GM21526 (cell line): ENCODE results near the gene SLC1A3.

Experiments
- ATAC-seq: cut with Tn5 transposase; IDR thresholded peaks from one replicate; pipeline ENCODE4 v1.9.1; 2021; ENCODE audit warnings: moderate library complexity; ENCODE audit not compliant: unreplicated experiment, low FRiP score

Gene SLC1A3

DNA sequence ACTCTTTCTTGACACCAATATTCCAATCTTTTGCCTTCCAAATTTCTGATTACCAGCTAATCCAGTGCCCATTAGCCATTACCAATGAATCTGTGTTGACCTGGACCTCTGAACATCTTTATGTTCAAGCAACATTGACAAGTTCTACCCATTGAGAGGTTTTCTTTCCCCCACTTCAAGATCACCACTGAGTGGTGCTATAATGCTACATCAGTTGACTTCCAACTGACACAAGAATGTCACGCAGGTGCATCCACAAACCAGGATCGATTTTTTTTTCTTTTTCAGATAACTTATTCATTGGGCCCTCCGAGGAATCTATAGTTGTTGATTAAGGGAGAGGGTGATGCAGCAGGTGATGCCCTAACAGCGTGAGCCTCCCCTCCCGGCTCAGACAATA is 102.6 kb downstream of the SLC1A3 start:
- no peak for ATAC-seq

GRCh38 chr5:36710039-36710438 is 103.6 kb downstream of the SLC1A3 start:
- no peak for ATAC-seq

DNA sequence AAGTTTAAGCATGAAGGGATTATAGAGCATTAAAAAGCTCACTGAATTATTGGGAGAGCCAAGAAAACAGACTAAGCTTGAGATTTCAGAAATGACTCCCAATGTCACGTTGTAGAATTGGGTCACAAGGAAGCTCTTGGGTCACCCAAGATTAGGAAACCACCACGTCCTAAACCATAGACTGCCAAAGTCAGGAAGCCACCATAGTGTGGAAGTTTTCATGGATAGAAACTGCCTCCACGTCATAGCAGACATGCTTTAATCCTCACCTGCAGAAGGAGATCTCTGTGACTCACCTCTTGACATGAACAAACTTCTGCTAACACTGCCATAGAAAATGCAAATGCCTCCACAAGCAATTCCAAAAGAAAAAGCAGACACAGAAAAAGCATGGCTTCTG is 106.3 kb downstream of the SLC1A3 start:
- no peak for ATAC-seq

DNA sequence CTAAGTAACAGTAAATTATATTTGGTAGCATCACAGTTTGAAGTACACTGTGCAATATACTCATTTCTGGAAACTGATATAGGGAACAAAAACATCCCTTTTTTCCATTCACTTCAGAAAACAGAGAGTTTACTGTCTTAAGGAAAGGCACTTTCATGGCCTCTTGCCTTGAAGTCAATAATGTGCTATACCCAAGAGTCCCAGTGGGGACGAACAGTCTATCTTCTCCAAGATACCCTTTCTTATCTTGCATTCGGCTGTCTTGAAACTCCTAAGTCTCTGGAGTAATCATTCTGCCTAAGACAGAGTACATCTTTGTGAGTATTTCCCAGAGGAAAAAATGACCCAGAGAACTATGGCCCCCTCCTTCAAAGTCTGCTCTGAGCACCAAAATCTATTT is 107.1 kb downstream of the SLC1A3 start:
- ATAC-seq: no peak

DNA sequence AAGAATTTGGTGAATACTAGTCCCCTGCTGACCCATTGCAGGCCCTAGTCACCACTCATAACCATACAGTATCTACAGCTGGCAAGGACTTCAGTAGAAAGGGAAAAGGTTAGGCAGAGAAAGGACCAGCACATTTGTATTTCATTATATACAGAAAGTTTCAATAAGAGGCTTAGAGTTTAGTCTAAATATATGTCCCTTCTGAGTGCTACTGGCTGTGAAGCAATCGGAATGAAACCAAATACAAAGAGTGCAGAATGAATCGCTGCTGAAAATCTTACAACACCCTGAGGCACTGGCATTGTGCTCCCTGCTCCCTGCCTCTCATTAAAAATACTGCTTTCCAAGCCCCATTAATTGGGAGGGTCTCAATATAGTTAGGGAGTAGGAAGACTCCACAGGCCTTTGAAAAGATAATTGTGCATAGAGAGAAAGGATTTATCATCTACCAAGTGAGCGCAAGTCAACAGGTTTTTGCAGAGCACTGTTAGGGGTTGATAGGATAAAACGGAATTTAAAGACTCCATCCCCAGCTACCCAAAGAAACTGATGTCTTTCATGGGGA is 110.8 kb downstream of the SLC1A3 start:
- no peak for ATAC-seq

GRCh38 chr5:36719282-36719681 is 112.9 kb downstream of the SLC1A3 start:
- no peak for ATAC-seq

GRCh38 chr5:36720688-36721087 is 114.3 kb downstream of the SLC1A3 start:
- ATAC-seq: no peak

DNA sequence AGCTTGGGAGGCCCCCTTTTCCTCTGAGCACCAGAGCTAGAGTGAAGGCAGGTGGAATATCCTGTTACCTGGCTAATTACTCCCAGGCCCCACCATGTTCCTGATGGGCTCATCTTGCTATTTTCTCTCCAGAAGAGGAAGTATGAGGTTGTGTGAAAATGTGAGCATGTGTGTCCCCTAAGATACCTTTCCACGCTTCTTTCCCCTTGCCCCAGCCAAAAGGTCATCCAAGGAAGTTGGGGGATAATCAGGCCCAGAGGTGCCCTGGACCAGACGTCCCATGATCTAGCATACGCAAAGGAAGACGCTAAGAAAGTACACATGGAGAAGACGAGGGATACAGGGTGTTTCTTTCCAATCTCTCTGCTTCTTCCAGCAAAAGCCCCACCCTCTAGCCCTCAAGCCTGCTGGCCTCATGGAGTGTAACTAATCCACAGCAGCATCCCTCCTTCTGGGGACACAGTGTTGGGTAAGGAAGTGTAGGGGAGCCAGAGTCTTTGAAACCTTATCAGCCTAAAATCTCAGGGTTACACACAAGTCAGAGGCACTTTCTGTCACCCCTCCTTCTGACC is 115.3 kb downstream of the SLC1A3 start:
- no peak for ATAC-seq

- ATAC-seq: no peak
These were observed 116.5 kb downstream of the SLC1A3 start for GRCh38 chr5:36722900-36723299.

DNA sequence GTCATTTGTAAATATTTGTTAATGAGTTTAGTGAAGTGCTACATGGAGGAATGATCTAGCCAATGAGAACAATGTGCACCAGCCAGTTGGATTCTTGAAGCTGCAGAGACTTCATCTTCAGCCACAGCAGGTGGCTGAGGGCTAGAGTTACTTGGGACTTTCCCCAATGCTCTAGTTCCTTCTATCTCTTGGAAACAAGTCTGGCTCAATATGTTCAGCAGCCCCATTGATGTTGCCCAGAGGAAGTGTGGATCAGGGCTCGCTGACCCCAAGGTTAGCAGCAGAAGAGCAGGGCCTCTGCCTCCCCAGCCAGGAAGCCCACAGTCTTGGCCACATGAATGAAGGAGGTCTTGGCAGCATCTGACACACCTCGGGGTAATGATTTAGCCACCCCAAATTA is 117.5 kb downstream of the SLC1A3 start:
- peak; percentile 38 for ATAC-seq

GRCh38 chr5:36724467-36725332 is 118.3 kb downstream of the SLC1A3 start:
- ATAC-seq: peak; percentile 80

- ATAC-seq: no peak
These were observed 119.9 kb downstream of the SLC1A3 start for GRCh38 chr5:36726317-36726716.

DNA sequence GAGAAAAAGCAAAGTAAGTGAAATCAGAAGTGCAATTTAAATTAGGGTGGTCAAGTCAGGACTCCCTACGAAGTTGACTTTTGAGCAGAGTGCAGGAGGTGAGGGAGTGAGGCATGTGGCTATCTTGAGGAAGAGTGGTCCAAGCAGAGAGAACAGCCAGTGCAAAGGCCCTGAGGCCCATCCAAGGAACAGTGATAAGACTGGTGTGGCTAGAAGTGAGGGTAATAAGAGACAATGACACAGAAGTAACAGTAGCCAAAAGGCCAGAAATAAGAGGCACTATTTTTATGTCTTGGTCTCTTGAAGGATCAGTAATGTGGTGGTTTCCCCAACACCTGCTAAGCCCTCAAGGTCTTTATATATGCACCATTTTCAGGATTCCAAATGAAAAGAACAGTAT is 120.4 kb downstream of the SLC1A3 start:
- no peak for ATAC-seq

- no peak for ATAC-seq
These were observed 122.5 kb downstream of the SLC1A3 start for GRCh38 chr5:36728697-36729543.

DNA sequence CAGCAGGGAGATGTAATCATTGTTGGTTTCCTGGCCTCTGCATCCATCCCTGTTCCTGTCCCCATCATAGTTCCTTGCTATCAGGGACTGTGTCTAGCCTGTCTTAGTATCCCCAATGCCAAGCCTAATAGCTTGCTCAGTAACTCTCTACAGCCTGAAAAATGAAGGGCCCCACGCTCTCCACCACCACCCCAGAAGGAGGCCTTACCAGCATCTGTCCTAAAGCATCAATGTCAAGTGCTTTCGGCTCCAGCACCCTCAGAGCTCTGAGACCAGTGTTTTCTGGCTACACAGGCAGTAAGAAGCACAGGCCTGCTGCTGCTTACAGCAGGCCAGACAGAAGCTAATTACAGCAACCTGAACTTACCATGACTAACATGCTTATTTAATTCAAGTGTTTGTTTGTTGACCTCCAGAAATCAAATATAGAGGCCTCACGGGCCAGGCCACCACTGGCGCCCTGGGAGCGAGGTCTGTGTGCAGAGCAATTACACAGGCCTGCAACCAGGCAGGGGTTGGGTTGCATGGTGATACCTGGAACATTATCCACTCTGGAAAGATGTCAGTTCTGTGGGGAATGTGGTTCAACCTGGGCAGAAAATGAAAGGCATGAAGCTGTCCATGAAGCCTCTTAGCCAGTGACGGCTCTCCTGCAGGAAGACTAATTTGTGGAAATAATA is 124.3 kb downstream of the SLC1A3 start:
- ATAC-seq: no peak

GRCh38 chr5:36733183-36733582 is 126.8 kb downstream of the SLC1A3 start:
- no peak for ATAC-seq

GRCh38 chr5:36734422-36734821 is 128.0 kb downstream of the SLC1A3 start:
- ATAC-seq: no peak

DNA sequence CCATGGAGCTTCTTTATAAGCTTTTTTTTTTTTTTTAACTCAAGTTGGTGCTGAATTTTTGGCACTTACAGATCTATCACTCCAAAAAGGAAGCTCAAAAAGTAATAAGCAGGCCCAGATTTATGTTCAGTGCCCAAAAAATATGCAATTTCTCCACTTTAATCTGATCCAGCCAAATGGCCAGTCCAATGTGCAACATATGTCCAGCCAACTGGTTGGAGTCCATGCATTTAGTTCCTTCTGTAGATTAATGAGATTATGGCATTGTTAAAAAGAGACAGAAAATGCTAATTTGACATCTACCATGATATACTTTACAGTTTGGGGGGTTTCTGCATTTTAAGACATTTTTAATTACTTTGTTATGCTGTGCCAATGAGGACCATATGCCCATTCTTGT is 129.5 kb downstream of the SLC1A3 start:
- no peak for ATAC-seq
